Psoas muscle (tissue), 8 donors: Measurements from ENCODE around the gene SERPINB1. TPM values are rescaled to one million over a fixed set of nuclear protein-coding genes. Genes with fewer than 3 reads are reported as not detected.
A peak's percentile ranks its signal among the peaks of the same experiment; 100 is the strongest.

Experiments
- ATAC-seq, 4 donors: fragments of 200-7000 bp; cut with Tn5 transposase; one replicate each; pipeline ENCODE4 v1.9.1; 2020; ENCODE audit warnings: moderate library complexity in 3 of 4, mild to moderate bottlenecking in 2 of 4
- DNase-seq, 2 donors: peaks; one replicate each; pipeline ENCODE4 v3.0.0-alpha.2; 2020
- H3K27ac ChIP-seq: fragments of 200-600 bp; one replicate; pipeline ENCODE4 v1.8.0; 2022
- H3K27me3 ChIP-seq, 3 donors: fragments of 200-600 bp in 1 of 3; one replicate each; pipeline versions ENCODE4 v1.6.1 to v1.8.0; 2013 to 2022; ENCODE audit warnings: low read length in 2 of 3, mild to moderate bottlenecking in 2 of 3, moderate library complexity in 1 of 3; ENCODE audit not compliant: insufficient read depth in 3 of 3
- H3K36me3 ChIP-seq, 2 donors: fragments of 200-600 bp in 1 of 2; one replicate each; pipeline versions ENCODE4 v1.6.1 to v1.8.0; 2013 to 2022; ENCODE audit warnings: low read depth in 1 of 2, mild to moderate bottlenecking in 1 of 2, moderate library complexity in 1 of 2; ENCODE audit not compliant: insufficient read depth in 1 of 2
- H3K4me1 ChIP-seq: fragments of 200-600 bp; one replicate; pipeline ENCODE4 v1.8.0; 2022
- H3K4me3 ChIP-seq: fragments of 200-600 bp; one replicate; pipeline ENCODE4 v1.8.0; 2022; ENCODE audit warnings: mild to moderate bottlenecking
- H3K9me3 ChIP-seq: fragments of 200-600 bp; one replicate; pipeline ENCODE4 v1.8.0; 2022
- WGBS, 3 donors: extraction: QIAGEN DNeasy Blood & Tissue Kit; methylation state at CpG; one replicate each; pipeline versions ENCODE4 v1.1.6 to v1.1.7; 2013; 5-methylcytosine and 5-hydroxymethylcytosine counted together
- intact Hi-C, 2 donors: fragments of 100-400 bp; cut with DNase I; formaldehyde crosslinking; loops; one replicate each; pipeline versions ENCODE4 v1.11.0 to v1.14.2; 2022
- polyA plus RNA-seq, 3 donors: library from polyadenylated mRNA; stranded (reverse); fragments of 200-250 nt; gene quantifications; one replicate each; pipeline ENCODE4 v1.2.3, GENCODE V29; 2013
- total RNA-seq, 4 donors: library from RNA; stranded (reverse); fragmentation: NEBNext Ultra II Directional in 2 of 4; extraction: Animal tissue kit (Norgen Biotek cat#: 25700) in 2 of 4; gene quantifications; one replicate each; pipeline versions ENCODE4 v1.2.1 to v1.2.4, GENCODE V29; 2021 to 2023
- TF ChIP-seq, protein P1 (sequence below): fragments of 200-600 bp; IDR thresholded peaks from one replicate; pipeline ENCODE4 v1.8.0; 2022; ENCODE audit warnings: antibody characterized with exemption
- donor health status: healthy with polysubstance abuse.
- donor health status: DM: no; HTN: no; CAD: no; lungs with moderate emphysema.
- donor health status: Bipolar disorder and iron deficiency.
- donor health status: healthy.
- donor health status: DM: yes; HTN: yes; CAD: no.
- donor health status: DM: no; HTN: no; CAD: no.
- donor health status: DM: no; HTN: no; CAD: no.
- donor health status: DM: yes; HTN: yes; CAD: no.

SERPINB1 gene
- total and polyA plus RNA-seq, 7 donors, result 10.2 to 131 (median 43.6) TPM

DNA sequence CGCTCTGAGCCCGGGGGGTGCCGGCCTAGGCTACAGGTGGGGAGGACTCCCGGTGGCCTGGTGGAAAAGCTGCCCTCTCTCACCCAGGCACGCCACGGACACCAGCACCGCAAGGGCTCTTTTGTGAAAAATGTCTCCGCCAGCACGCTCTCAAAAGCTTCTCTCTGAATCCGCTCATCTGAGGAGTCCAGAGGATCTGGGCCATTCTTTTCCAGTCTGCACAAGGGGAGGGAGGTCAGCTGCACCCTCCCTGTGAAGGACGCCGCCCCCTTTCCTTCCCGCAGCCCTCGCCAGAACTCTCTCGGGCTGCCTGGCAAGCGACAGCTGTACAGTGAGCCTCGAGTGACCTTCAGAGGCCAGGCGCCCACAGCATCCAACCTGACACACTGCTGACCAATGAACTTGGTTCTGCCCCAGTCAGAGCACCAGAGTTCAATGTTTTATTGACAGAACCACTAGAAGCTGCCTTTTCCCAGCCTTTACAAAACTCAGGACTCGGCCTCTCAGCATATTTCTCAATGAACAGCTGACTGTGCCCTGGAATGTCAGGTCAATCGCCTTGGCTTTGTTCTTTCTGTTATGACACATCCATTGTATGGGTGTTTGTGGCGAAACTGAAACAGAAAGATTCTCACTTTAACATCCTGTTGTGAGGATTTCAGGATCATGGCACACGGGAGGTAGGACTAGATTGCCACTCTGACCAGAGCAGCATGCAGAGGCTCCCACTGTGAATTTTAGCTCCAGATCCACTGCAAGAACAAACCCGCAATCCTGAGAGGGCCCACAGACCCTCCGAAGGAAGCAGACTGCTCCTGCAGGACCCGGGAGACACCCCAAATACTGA is 34.8 kb upstream of the SERPINB1 start:
- Histone ChIP-seq H3K27ac (peak overlapping the region; percentile 64), H3K4me1 (peaks cover 8% of the 10 kb centered on the region), H3K27me3 (peaks cover 0 to 2% (median 0%) of the 10 kb centered on the region in 3 donors), H3K9me3 (no peaks in the 10 kb centered on the region), H3K36me3 (no peaks in the 10 kb centered on the region), H3K4me3 (peak overlapping the region; percentile 67)
- intact Hi-C loops, result no loop called here
- TF ChIP-seq, protein P1, sequence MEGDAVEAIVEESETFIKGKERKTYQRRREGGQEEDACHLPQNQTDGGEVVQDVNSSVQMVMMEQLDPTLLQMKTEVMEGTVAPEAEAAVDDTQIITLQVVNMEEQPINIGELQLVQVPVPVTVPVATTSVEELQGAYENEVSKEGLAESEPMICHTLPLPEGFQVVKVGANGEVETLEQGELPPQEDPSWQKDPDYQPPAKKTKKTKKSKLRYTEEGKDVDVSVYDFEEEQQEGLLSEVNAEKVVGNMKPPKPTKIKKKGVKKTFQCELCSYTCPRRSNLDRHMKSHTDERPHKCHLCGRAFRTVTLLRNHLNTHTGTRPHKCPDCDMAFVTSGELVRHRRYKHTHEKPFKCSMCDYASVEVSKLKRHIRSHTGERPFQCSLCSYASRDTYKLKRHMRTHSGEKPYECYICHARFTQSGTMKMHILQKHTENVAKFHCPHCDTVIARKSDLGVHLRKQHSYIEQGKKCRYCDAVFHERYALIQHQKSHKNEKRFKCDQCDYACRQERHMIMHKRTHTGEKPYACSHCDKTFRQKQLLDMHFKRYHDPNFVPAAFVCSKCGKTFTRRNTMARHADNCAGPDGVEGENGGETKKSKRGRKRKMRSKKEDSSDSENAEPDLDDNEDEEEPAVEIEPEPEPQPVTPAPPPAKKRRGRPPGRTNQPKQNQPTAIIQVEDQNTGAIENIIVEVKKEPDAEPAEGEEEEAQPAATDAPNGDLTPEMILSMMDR, result no peak
- WGBS, 3 donors, result 6 to 13% (median 11%) methylated on average over 19 to 25 of the region's 25 CpGs
- peak; percentile 71 to 83 for DNase-seq
- peak; percentile 87 to 93 (median 90) for ATAC-seq

DNA sequence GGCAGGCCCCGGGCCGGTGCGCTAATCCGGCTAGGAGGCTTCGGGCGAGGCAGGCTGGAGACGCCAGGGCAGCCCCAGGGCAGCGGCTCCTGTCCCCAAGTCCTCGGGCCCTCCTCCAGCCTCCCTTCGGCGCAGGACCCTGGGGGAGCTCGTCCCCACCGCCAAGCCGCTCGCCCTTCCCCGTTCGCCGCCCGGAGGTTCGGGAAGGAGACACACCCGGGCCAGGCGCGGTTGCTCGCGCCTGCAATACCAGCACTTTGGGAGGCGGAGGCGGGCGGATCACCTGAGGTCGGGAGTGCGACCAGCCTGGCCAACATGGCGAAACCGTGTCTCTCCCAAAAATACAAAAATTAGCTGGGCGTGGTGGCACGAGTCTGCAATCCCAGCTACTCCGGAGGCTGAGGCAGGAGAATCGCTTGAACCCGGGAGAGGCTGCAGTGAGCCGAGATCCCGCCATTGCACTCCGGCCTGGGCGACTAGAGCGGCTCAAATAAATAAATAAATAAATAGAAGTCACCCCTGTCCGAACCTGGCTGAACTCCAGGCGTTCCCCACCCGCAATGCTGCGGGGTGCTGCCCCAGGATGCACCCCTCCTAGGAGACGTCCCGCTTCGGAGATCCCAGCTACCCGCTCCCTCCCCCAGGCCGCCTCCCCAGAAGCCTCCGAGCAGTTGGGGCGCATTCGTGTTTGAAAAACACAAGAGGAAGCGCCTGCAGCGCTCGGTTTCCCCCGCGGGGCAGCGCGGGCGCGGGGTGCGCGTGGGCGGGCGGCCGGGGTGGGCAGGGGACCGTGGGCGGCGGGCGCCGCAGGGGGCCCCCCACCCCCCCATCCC is 33.9 kb upstream of the SERPINB1 start:
- Histone ChIP-seq H3K36me3 (no peaks in the 10 kb centered on the region), H3K27me3 (peaks cover 0 to 2% (median 0%) of the 10 kb centered on the region in 3 donors), H3K4me1 (peaks cover 8% of the 10 kb centered on the region), H3K27ac (peak overlapping the region; percentile 64), H3K9me3 (no peaks in the 10 kb centered on the region), H3K4me3 (peak overlapping the region; percentile 67)
- peak; percentile 45 to 76 (median 59) for ATAC-seq
- DNase-seq, result peak; percentile 53 to 70
- intact Hi-C loops, result no loop called here
- 3 to 7% (median 3%) methylated on average over 60 to 73 of the region's 73 CpGs for WGBS, 3 donors
- TF ChIP-seq, protein P1, result no peak

DNA sequence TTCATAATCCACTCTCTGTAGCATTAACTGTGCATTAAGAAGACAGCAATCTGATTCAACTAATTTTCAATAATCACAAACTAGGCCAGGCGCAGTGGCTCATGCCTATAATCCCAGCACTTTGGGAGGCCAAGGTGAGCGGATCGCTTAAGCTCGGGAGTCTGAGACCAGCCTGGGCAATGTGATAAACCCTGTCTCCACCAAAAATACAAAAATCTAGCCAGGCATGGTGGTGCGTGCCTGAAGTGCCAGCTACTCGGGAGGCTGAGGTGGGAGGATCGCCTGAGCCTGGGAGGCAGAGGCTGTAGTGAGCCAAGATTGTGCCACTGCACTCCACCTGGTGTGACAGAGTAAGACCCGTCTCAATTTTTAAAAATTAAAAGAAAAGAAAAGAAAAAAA is 32.0 kb upstream of the SERPINB1 start:
- WGBS, 3 donors, result 97 to 99% (median 97%) methylated on average over 8 of the region's 8 CpGs
- DNase-seq, result no peak
- intact Hi-C loops, result no loop called here
- Histone ChIP-seq H3K36me3 (no peaks in the 10 kb centered on the region), H3K4me1 (peaks cover 8% of the 10 kb centered on the region), H3K4me3 (no peak overlapping the region), H3K27ac (no peak overlapping the region), H3K9me3 (no peaks in the 10 kb centered on the region), H3K27me3 (peaks cover 0 to 2% (median 0%) of the 10 kb centered on the region in 3 donors)
- TF ChIP-seq, protein P1, result no peak
- ATAC-seq, result no peak

DNA sequence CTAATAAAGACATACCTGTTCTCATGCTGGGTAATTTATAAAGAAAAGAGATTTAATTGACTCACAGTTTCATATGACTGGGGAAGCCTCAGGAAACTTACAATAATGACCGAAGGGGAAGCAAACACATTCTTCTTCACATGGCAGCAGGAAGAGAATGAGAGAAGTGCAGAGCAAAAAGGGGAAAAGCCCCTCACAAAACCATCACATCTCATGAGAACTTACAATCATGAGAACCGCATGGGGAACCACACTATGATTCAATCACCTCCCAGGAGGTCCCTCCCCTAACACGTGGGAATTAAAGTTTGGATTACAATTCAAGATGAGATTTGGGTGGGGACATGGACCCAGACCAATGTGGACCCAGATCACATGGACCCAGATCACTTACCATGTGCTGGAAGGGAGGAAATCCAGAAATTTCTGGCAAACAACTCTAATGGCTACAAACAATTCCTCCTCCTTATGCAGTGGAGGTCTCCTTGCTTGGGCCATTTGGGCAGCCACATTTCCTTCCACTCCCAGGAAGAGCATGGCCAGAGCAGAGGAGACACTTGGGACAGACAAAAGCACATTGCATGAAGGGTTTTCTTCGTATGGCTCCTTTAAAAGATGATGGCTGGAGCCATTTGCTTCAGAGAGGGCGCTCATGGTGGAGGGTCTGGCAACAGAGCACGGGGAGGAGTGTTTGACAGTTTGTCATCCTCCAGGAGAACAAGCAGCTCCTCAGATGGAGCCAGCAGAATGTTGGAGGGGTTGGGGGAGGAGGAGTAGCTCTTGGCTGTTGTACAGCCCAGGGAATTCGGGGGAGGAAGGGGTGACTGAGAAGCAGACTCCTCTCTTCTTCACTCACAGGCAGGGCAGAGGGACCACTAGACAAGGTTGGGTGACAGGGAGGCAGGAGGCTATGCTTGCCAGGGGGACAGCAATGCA is 31.0 kb upstream of the SERPINB1 start:
- Histone ChIP-seq H3K4me3 (no peak overlapping the region), H3K4me1 (peaks cover 6% of the 10 kb centered on the region), H3K36me3 (no peaks in the 10 kb centered on the region), H3K27me3 (peaks cover 0 to 2% (median 0%) of the 10 kb centered on the region in 3 donors), H3K9me3 (no peaks in the 10 kb centered on the region), H3K27ac (no peak overlapping the region)
- TF ChIP-seq, protein P1, result no peak
- 57 to 74% (median 61%) methylated on average over 7 of the region's 7 CpGs for WGBS, 3 donors
- no peak for DNase-seq
- no peak for ATAC-seq
- intact Hi-C loops, result no loop called here
